HL-60 (cell line): Measurements from ENCODE around the gene ZNF70.

Experiments
- CTCF ChIP-seq: IDR thresholded peaks from one replicate; pipeline ENCODE4 v1.5.1; 2011; ENCODE audit warnings: low read length, control low read depth, inconsistent platforms; ENCODE audit not compliant: insufficient read depth
- POLR2AphosphoS5 ChIP-seq: IDR thresholded peaks from 2 replicates; pipeline ENCODE4 v1.6.1; 2012; ENCODE audit warnings: low read depth

GRCh38 chr22:23760056-23760455, 9.1 kb upstream of the ZNF70 start:
- TF ChIP-seq CTCF (no peak), POLR2AphosphoS5 (no peak)
